SH-SY5Y (cell line): ENCODE data around the gene PHLPP1.

ENCODE experiments used
- GATA2 ChIP-seq: IDR thresholded peaks from 2 replicates; pipeline ENCODE4 v1.6.1; 2011; ENCODE audit warnings: mild to moderate bottlenecking, low read depth, low read length
- GATA3 ChIP-seq: IDR thresholded peaks from 2 replicates; pipeline ENCODE4 v1.6.1; 2011; ENCODE audit warnings: low read depth, mild to moderate bottlenecking, low read length, moderate library complexity

DNA sequence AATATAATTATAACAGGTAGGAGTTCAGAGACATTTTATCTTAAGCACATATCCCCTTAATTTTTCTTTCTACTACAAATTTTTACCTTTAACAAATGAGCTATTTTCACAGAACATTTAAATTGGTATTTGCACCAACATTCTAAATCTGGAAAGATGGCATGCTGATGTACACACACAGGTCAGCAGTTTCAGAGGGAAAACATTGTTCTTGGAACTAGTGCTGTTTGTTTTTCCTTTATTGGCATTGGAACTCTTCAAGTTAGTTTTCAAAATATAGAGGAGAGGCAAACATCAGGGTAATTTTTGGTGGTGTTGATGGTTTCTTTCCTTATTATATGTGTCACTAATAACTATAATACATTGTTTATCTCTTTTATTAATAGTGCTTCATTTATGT lies 155.3 kb downstream of the PHLPP1 start:
- TF ChIP-seq GATA2 (no peak), GATA3 (no peak)
